Measurements from ENCODE around the gene CHST2.
"Not testable (repeated sequence)": the region's sequence is repeated elsewhere in the genome, so short reads cannot be mapped to it uniquely, and the experiment has no call there.

CHST2 gene, protein sequence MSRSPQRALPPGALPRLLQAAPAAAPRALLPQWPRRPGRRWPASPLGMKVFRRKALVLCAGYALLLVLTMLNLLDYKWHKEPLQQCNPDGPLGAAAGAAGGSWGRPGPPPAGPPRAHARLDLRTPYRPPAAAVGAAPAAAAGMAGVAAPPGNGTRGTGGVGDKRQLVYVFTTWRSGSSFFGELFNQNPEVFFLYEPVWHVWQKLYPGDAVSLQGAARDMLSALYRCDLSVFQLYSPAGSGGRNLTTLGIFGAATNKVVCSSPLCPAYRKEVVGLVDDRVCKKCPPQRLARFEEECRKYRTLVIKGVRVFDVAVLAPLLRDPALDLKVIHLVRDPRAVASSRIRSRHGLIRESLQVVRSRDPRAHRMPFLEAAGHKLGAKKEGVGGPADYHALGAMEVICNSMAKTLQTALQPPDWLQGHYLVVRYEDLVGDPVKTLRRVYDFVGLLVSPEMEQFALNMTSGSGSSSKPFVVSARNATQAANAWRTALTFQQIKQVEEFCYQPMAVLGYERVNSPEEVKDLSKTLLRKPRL

DNA sequence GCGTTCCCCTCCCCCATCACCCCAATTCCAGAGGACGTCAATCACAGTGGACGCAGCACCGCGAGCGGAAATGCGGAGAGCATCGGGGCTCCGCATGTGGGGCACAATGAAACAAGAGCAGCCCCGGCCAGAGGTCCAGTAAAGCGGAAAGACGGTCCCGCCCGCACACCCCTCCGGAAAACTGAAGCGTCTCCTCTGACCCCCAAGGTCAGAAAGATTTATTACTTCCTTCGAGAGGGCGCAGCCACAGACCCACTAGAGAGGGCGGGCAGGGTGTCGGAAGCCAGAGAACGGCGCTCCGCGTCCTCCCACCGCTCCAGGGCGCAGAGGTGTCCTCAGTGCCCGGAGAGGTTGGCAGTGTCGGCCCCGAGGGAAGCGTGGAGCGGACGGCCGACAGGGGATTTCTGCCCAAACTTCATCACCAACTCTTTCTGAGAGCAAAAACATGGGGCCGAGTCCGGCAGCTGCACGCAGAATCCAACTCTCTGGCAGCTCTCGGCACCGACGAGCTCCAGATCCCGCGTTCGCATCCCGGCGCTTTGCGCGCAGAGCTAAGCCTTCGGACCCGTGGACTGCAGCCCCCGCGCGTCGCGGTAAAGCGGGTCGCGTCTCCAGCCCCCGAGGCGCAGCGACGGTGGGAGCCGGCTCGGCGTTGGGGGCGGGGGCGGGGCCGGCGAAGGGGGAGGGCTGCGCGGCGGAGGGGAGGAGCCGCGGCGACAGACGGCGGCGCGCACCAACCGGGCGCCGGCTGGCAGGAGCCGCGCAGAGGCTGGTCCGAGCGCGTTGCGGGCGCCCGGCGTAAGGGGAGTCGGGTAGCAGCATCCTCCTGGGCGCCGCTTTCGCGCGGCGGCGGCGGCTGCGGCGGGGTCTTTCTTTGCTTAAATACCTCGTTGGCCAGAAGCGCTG, at the start of gene CHST2:
Gene CHST2, plus strand, starts transcription at position 763 of the 906 bp plus-strand sequence. CDS start 1,046 bp downstream, outside the sequence.
- H3K4me3 ChIP-seq (ENCODE audit: low read length): peak within 1 kb of the TSS; percentile 88
- TF ChIP-seq, protein P1, sequence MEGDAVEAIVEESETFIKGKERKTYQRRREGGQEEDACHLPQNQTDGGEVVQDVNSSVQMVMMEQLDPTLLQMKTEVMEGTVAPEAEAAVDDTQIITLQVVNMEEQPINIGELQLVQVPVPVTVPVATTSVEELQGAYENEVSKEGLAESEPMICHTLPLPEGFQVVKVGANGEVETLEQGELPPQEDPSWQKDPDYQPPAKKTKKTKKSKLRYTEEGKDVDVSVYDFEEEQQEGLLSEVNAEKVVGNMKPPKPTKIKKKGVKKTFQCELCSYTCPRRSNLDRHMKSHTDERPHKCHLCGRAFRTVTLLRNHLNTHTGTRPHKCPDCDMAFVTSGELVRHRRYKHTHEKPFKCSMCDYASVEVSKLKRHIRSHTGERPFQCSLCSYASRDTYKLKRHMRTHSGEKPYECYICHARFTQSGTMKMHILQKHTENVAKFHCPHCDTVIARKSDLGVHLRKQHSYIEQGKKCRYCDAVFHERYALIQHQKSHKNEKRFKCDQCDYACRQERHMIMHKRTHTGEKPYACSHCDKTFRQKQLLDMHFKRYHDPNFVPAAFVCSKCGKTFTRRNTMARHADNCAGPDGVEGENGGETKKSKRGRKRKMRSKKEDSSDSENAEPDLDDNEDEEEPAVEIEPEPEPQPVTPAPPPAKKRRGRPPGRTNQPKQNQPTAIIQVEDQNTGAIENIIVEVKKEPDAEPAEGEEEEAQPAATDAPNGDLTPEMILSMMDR (conservative IDR thresholded peaks at IDR 0.05; ENCODE audit: low read depth, low read length): peak; percentile 11
- peak; percentile 48 for DNase-seq (ENCODE audit: low read depth)

DNA sequence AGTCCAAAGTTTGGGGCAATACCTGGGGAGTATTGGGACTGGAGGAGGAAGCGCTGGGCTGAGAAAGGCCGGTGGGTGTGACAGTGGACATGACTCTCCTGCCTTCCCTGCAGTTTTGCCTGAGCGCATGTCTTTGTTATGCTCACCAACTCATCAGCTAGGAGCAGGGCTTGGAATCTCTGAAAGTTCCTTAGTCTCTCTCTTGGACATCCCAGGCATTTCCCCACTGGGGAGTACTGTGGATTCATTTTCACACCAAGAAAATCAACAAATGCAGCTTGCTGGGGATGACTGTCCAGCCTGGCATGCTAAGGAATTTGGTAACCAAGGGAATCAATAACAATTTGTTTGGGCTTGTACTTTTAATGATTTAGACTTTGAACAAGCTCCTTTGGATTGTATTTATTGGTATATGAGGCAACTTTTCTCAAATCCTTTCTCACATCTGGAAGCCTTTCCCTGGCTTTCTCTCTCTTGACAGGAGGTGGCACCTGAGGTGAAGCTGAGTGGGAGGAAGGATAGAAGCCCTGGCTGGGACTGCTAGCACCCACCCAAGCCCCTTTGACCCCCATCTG, 48.5 kb upstream of the CHST2 start:
- no peak overlapping the region for H3K4me3 ChIP-seq (ENCODE audit: low read length)

DNA sequence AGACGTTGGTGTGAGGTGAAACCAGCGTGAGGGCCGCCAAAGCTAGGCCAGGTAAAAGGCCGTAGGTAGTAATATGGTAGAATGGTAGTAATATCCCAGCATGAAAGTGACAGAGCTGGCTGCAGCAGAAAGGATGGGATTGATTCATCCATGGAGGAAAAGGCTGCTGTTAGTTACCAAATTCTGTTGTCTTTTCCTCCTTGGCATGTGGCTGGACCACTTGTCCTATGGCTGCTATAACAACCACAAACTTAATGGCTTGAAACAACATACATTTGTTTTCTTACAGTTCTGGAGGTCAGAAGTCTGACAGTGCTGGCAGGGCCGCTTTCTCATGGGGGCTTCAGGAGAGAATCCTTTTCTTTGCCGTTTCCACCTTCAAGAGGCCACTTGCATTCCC, 47.8 kb upstream of the CHST2 start:
- DNase-seq (ENCODE audit: low read depth): no peak
- TF ChIP-seq, protein P1 (conservative IDR thresholded peaks at IDR 0.05; ENCODE audit: low read depth, low read length): no peak
- no peak overlapping the region for H3K4me3 ChIP-seq (ENCODE audit: low read length)

More for the DNA sequence above, 48.5 kb upstream of the CHST2 start:
- TF ChIP-seq, protein P1 (conservative IDR thresholded peaks at IDR 0.05; ENCODE audit: low read depth, low read length): no peak
- no peak for DNase-seq (ENCODE audit: low read depth)

DNA sequence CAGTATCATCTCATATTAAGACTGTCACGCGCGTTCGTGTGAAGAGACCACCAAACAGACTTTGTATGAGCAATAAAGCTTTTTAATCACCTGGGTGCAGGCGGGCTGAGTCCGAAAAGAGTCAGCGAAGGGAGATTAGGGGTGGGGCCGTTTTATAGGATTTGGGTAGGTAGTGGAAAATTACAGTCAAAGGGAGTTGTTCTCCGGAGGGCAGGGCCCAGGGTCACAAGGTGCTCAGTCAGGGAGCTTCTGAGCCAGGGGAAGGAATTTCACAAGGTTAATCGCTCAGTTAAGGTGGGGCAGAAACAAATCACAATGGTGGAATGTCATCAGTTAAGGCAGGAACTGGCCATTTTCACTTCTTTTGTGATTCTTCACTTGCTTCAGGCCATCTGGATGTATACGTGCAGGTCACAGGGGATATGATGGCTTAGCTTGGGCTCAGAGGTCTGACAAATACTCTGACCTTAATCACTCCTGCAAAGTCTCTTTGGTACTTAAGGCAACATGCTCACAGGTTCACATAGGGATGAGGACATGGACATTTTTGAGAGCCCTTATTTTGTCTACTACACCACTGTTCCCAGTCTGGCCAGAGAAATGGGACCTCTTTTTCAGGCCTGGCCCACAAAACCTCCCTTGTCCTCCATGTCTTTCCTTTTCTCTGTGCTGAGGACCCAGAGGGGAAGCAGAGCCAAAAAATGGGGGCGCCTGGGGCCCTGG, 47.1 kb upstream of the CHST2 start:
- DNase-seq (ENCODE audit: low read depth); H3K4me3 ChIP-seq (ENCODE audit: low read length): not testable (repeated sequence)

DNA sequence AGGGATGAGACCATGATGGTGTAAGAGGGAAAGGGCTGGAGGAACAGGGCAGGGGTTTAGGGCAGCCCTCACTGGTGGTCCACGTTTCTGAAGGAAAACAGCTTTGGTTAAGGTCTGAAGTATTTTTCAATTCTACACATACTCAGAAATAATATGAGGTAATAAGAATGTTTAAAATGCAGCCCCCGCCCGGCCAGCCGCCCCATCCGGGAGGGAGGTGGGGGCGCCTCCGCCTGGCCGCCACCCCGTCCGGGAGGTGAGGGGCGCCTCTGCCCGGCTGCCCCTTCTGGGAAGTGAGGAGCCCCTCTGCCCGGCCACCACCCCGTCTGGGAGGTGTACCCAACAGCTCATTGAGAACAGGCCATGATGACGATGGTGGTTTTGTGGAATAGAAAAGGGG, 46.0 kb upstream of the CHST2 start:
- not testable (repeated sequence) for H3K4me3 ChIP-seq (ENCODE audit: low read length); DNase-seq (ENCODE audit: low read depth)

DNA sequence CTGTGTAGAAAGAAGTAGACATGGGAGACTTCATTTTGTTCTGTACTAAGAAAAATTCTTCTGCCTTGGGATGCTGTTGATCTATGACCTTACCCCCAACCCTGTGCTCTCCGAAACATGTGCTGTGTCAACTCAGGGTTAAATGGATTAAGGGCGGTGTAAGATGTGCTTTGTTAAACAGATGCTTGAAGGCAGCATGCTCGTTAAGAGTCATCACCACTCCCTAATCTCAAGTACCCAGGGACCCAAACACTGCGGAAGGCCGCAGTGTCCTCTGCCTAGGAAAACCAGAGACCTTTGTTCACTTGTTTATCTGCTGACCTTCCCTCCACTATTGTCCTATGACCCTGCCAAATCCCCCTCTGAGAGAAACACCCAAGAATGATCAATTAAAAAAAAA, 45.6 kb upstream of the CHST2 start:
- DNase-seq (ENCODE audit: low read depth): not testable (repeated sequence)

DNA sequence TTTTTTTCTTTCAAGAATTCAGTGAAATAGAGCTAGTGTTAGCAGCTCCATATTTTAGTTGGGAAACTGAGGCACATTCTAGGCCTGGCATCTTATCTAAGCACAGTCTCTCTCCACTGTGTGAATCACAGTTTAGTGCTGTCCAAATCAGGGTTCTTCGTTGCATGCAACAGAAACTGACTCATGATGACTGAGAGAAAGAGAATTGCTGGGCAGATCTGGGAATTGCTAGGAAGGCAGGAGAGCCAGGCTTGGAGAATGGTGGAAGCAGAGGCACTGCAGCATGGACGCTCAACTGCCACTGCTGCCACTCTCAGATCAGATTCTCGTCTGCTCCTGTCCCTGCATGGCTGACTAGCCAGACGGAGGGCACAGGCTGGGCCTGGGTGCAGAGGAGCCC, 40.7 kb upstream of the CHST2 start:
- no peak overlapping the region for H3K4me3 ChIP-seq (ENCODE audit: low read length)
- TF ChIP-seq, protein P1 (conservative IDR thresholded peaks at IDR 0.05; ENCODE audit: low read depth, low read length): no peak
- DNase-seq (ENCODE audit: low read depth): no peak

More for the DNA sequence above, 45.6 kb upstream of the CHST2 start:
- H3K4me3 ChIP-seq (ENCODE audit: low read length): not testable (repeated sequence)

DNA sequence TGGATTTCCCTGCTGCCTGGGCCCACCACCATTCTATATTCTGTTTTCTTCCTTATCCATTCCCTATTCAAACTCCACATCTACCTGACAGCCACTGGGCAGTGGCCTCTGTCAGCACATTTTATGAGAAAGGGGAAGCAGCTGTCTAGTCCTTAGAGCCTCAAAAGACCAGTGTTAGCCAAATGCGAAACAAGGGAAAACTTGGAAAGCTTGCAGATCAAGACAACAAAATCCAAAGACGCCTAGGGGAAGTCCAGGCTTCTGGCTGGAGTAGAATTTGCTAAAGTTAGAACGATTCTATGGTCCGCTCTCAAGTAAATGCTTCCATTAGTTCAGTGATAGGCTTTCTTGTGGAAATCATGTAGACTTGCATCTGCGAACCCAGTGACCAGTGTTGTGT, 39.4 kb upstream of the CHST2 start:
- TF ChIP-seq, protein P1 (conservative IDR thresholded peaks at IDR 0.05; ENCODE audit: low read depth, low read length): no peak
- no peak for DNase-seq (ENCODE audit: low read depth)
- H3K4me3 ChIP-seq (ENCODE audit: low read length): no peak overlapping the region
